Prostate gland (tissue), 2 donors: ENCODE results near the gene KITLG. TPM values are rescaled to one million over a fixed set of nuclear protein-coding genes. Genes with fewer than 3 reads are reported as not detected.

Experiments used
- DNase-seq: peaks from one replicate; pipeline ENCODE4 v3.0.0-alpha.2; 2019; ENCODE audit warnings: low spot score
- H3K27ac ChIP-seq, 2 donors: fragments of 200-600 bp; sonication (generic); 2 replicates each; pipeline ENCODE4 v1.5.1; 2017 to 2019
- H3K27me3 ChIP-seq: fragments of 200-600 bp; sonication (generic); replicated peaks from 2 replicates; pipeline ENCODE4 v1.5.1; 2019; ENCODE audit not compliant: insufficient read depth
- H3K36me3 ChIP-seq, 2 donors: fragments of 200-600 bp; sonication (generic); 1 replicate in 1 of 2; 2 replicates in 1 of 2; pipeline versions ENCODE4 v1.5.1 to v1.8.1; 2017 to 2019
- H3K4me1 ChIP-seq: fragments of 200-600 bp; sonication (generic); replicated peaks from 2 replicates; pipeline ENCODE4 v1.5.1; 2019
- H3K4me3 ChIP-seq, 2 donors: fragments of 200-600 bp; sonication (generic); 2 replicates each; pipeline ENCODE4 v1.5.1; 2017 to 2019
- H3K9me3 ChIP-seq: fragments of 200-600 bp; sonication (generic); 2 replicates; pipeline ENCODE4 v1.5.1; 2017
- CTCF ChIP-seq, 4 experiments: fragments of 200-600 bp in 2 of 4; fragments of 450-650 bp in 2 of 4; sonication (generic) in 2 of 4; IDR thresholded peaks; 1 replicate in 3 of 4; 2 replicates in 1 of 4; pipeline ENCODE4 v1.5.1; 2016 to 2019; ENCODE audit warnings: antibody characterized with exemption in 4 of 4, mild to moderate bottlenecking in 2 of 4, moderate library complexity in 2 of 4
- POLR2A ChIP-seq: fragments of 450-650 bp; IDR thresholded peaks from one replicate; pipeline ENCODE4 v1.6.1; 2016; ENCODE audit warnings: antibody characterized with exemption, mild to moderate bottlenecking
- POLR2AphosphoS5 ChIP-seq: sonication (generic); formaldehyde crosslinking; IDR thresholded peaks from one replicate; pipeline ENCODE4 v1.6.1; 2017; ENCODE audit warnings: antibody characterized with exemption
- WGBS: methylation state at CpG from one replicate; pipeline ENCODE4 v1.1.5; 2018; 5-methylcytosine and 5-hydroxymethylcytosine counted together
- intact Hi-C: fragments of 100-400 bp; cut with DNase I; formaldehyde crosslinking; loops from one replicate; pipeline ENCODE4 v1.14.2; 2022
- total RNA-seq, 2 donors: library from RNA; depleted of rRNA; stranded (reverse); fragments of >200 nt; gene quantifications; one replicate each; pipeline ENCODE4 v1.1.0, GENCODE V29; 2016

Gene KITLG
- total RNA-seq, 2 donors from 2014 or later = 21.0 to 23.2 TPM

GRCh38 chr12:88578276-88579160 is 1.8 kb downstream of the KITLG start:
- no peak for DNase-seq
- intact Hi-C loops = loop anchor here (5.0 to 10.0 kb wide), 2 partner anchors 314 to 426 kb away; no protein-coding TSS in a partner anchor
- H3K27me3 ChIP-seq = no peaks in the 10 kb centered on the region
- H3K27ac ChIP-seq = peak overlapping the region; percentile 1 to 74
- H3K36me3 ChIP-seq = no peaks in the 10 kb centered on the region
- 41% methylated on average over 12 of the region's 12 CpGs for WGBS
- no peaks in the 10 kb centered on the region for H3K9me3 ChIP-seq
- H3K4me3 ChIP-seq = peak overlapping the region; percentile 48 to 51
- TF ChIP-seq CTCF (IDR thresholded peaks at IDR 0.05) (no peak), POLR2AphosphoS5 (no peak), POLR2A (no peak)
- H3K4me1 ChIP-seq = no peaks in the 10 kb centered on the region

- Histone ChIP-seq H3K4me3 (no peak overlapping the region), H3K4me1 (no peaks in the 10 kb centered on the region), H3K36me3 (no peaks in the 10 kb centered on the region), H3K27ac (no peak overlapping the region), H3K27me3 (no peaks in the 10 kb centered on the region), H3K9me3 (no peaks in the 10 kb centered on the region)
- no peak for DNase-seq
- TF ChIP-seq CTCF (IDR thresholded peaks at IDR 0.05) (peak in 1 of 4 experiments; percentile 30), POLR2A (no peak), POLR2AphosphoS5 (no peak)
- intact Hi-C loops = loop anchor here (5.0 to 10.0 kb wide), 2 partner anchors 313 to 425 kb away; no protein-coding TSS in a partner anchor
- 40% methylated on average over 1 of the region's 1 CpG for WGBS
These were observed 2.7 kb downstream of the KITLG start for GRCh38 chr12:88577537-88577936.

GRCh38 chr12:88576866-88577265 is 3.4 kb downstream of the KITLG start:
- Histone ChIP-seq H3K27ac (no peak overlapping the region), H3K36me3 (no peaks in the 10 kb centered on the region), H3K9me3 (no peaks in the 10 kb centered on the region), H3K4me3 (no peak overlapping the region), H3K27me3 (no peaks in the 10 kb centered on the region), H3K4me1 (no peaks in the 10 kb centered on the region)
- intact Hi-C loops = loop anchor here (5.0 to 10.0 kb wide), 2 partner anchors 312 to 425 kb away; no protein-coding TSS in a partner anchor
- DNase-seq = no peak
- WGBS = 62% methylated on average over 1 of the region's 1 CpG
- TF ChIP-seq POLR2A = no peak
- no peak for TF ChIP-seq CTCF (IDR thresholded peaks at IDR 0.05)
- no peak for TF ChIP-seq POLR2AphosphoS5

GRCh38 chr12:88575361-88575970 is 4.8 kb downstream of the KITLG start:
- H3K4me3 ChIP-seq = no peak overlapping the region

More at GRCh38 chr12:88575361-88575970, 4.8 kb downstream of the KITLG start:
- Histone ChIP-seq H3K36me3 (no peaks in the 10 kb centered on the region), H3K27me3 (no peaks in the 10 kb centered on the region), H3K9me3 (no peaks in the 10 kb centered on the region), H3K4me1 (no peaks in the 10 kb centered on the region), H3K27ac (peak overlapping the region; percentile 21 to 30)
- intact Hi-C loops = loop anchor here (5.0 to 10.0 kb wide), 2 partner anchors 311 to 423 kb away; no protein-coding TSS in a partner anchor
- TF ChIP-seq POLR2AphosphoS5 (no peak), CTCF (IDR thresholded peaks at IDR 0.05) (no peak), POLR2A (no peak)
- no peak for DNase-seq
- 18% methylated on average over 2 of the region's 2 CpGs for WGBS
